Progenitor cell of endocrine pancreas (in vitro differentiated cells): ENCODE data around the gene DBF4B. TPM values are rescaled to one million over a fixed set of nuclear protein-coding genes. Genes with fewer than 3 reads are reported as not detected.
"Not testable (repeated sequence)": the region's sequence is repeated elsewhere in the genome, so short reads cannot be mapped to it uniquely, and the experiment has no call there.

Source experiments
- DNase-seq: peaks from one replicate; pipeline ENCODE4 v3.0.0; 2021; ENCODE audit warnings: low spot score; ENCODE audit not compliant: unreplicated experiment
- H3K27ac Mint-ChIP-seq: 2 replicates; pipeline ENCODE4 v1.8.0; 2021; ENCODE audit warnings: mild to moderate bottlenecking, moderate library complexity, mixed read lengths
- H3K27me3 Mint-ChIP-seq: 2 replicates; pipeline ENCODE4 v1.8.0; 2021; ENCODE audit warnings: mixed read lengths
- H3K36me3 Mint-ChIP-seq: 2 replicates; pipeline ENCODE4 v1.8.0; 2022; ENCODE audit warnings: mixed read lengths; ENCODE audit not compliant: insufficient read depth
- H3K4me1 Mint-ChIP-seq: 2 replicates; pipeline ENCODE4 v1.8.0; 2021; ENCODE audit warnings: low read depth, mixed read lengths
- H3K4me3 Mint-ChIP-seq: 2 replicates; pipeline ENCODE4 v1.8.0; 2021; ENCODE audit warnings: low read depth, mild to moderate bottlenecking, moderate library complexity, mixed read lengths
- H3K9me3 Mint-ChIP-seq: 2 replicates; pipeline ENCODE4 v1.8.0; 2021; ENCODE audit warnings: low read depth, mixed read lengths
- total RNA-seq: library from RNA; stranded (reverse); gene quantifications from 2 replicates; pipeline ENCODE4 v1.2.1, GENCODE V29; 2021
- TF ChIP-seq, protein P1 (sequence below): fragments of 200-600 bp; sonication (generic); IDR thresholded peaks from one replicate; pipeline ENCODE4 v1.5.0; 2021; ENCODE audit warnings: antibody characterized with exemption, mild to moderate bottlenecking; ENCODE audit not compliant: unreplicated experiment

DBF4B gene
- total RNA-seq, 1 donor from 2014 or later, result 27.2 TPM

DNA sequence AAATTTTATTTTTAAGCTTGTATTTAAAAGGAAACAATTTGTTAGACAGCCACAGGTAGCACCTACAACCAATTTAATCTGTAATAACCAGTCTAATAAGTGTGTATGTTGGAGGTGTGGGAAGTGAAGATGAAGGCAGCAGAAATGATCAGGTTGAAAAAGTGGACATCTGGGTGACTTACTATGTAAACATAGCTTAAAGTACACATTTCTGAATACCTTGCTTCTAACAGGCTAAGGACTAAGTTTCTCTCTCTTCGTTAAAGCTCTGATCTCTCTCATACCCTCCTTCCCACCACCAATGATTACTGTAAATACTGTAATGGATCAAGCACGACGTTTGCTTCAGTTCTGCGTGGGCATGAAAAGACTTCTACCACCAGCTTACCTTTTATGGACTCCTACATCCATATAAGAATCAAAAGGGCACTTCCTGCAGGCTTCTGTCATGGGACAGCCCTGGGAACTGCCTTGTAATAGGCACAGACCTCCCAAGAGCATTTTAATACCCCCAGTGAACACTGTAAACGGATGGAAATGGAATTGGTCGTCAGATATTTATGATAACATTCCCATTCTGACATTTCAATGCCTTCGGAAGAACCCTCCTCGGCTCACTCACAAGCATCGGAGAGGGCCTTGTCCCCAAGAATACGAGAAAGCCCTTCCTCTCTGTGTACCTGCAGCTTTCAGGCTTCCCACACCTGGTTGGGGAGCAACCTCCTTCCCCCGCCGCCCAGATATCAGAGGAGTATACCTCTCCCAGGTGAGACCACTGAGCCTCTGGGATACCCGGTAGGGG is 19.6 kb upstream of the DBF4B start:
- Mint-ChIP-seq H3K4me3 (peak overlapping the region; percentile 98), H3K36me3 (peaks cover 4% of the 10 kb centered on the region), H3K4me1 (peaks cover 8% of the 10 kb centered on the region), H3K27ac (peak overlapping the region; percentile 98), H3K9me3 (no peaks in the 10 kb centered on the region), H3K27me3 (no peaks in the 10 kb centered on the region)
- TF ChIP-seq, protein P1, sequence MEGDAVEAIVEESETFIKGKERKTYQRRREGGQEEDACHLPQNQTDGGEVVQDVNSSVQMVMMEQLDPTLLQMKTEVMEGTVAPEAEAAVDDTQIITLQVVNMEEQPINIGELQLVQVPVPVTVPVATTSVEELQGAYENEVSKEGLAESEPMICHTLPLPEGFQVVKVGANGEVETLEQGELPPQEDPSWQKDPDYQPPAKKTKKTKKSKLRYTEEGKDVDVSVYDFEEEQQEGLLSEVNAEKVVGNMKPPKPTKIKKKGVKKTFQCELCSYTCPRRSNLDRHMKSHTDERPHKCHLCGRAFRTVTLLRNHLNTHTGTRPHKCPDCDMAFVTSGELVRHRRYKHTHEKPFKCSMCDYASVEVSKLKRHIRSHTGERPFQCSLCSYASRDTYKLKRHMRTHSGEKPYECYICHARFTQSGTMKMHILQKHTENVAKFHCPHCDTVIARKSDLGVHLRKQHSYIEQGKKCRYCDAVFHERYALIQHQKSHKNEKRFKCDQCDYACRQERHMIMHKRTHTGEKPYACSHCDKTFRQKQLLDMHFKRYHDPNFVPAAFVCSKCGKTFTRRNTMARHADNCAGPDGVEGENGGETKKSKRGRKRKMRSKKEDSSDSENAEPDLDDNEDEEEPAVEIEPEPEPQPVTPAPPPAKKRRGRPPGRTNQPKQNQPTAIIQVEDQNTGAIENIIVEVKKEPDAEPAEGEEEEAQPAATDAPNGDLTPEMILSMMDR, result no peak
- peak; percentile 17 for DNase-seq

DNA sequence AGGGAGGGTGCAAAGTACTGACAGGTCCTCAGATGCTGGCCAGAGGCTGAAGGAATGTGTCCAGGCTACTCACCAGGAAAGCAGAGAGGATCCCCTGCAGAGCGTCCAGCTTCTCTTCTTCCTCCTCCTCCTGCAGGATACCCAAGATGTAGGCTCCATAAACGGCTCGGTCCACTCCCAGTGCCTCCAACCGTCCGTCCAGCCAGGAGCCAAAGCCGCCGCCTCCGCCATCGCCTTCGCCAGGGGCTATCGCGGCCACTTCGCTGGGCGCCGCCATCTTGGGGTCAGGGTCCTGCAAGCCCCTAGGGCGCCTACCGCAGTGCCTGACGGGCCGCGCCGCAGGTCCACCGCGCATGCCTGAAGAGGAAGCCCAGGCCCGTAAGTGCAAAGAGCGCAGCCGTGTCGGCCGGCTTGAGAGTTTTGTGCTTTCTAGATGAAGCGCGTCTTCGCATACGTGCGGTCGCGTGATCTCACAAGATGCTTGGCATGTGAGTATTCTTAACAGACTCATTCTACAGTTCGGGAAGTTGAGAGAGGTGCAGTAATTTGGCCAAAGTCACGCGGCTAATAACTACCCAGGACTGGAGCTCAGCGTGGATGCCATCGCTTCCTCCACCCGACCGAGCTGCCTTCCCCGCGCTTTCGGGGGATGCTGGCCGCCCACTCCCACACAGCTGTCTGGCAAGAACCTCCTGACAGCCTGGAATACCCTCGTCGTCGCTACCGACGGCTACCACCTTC is 18.8 kb upstream of the DBF4B start, which contains the start of gene CCDC43:
TSS of gene CCDC43 (minus strand) at position 300 of the 741 bp plus-strand sequence. CDS start at position 277, 23 bp downstream.
- Mint-ChIP-seq H3K9me3 (no peaks in the 10 kb centered on the region), H3K36me3 (peaks cover 4% of the 10 kb centered on the region), H3K4me1 (peaks cover 8% of the 10 kb centered on the region), H3K27ac (peak within 1 kb of the TSS; percentile 98), H3K27me3 (no peaks in the 10 kb centered on the region), H3K4me3 (peak within 1 kb of the TSS; percentile 98)
- TF ChIP-seq, protein P1, result no peak
- DNase-seq, result peak; percentile 87

GRCh38 chr17:44690746-44691306 is 17.6 kb upstream of the DBF4B start:
- peak overlapping the region; percentile 54 for H3K4me3 Mint-ChIP-seq
- not testable (repeated sequence) for H3K27ac Mint-ChIP-seq, H3K27me3 Mint-ChIP-seq, H3K4me1 Mint-ChIP-seq, DNase-seq, H3K36me3 Mint-ChIP-seq, H3K9me3 Mint-ChIP-seq

DNA sequence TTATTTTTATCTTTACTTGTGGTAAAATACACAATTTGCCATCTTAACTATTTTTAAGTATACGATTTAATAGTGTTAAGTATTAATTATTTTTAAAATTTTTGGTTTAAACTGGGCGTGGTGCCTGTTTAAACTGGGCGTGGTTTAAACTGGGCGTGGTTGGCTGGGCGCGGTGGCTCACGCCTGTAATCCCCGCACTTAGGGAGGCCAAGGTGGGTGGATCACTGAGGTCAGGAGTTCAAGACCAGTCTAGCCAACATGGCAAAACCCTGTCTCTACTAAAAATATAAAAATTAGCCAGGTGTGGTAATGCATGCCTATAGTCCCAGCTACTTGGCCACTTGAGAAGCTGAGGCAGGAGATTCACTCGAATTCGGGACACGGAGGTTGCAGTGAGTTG is 14.9 kb upstream of the DBF4B start:
- no peak for DNase-seq
- Mint-ChIP-seq H3K36me3 (no peaks in the 10 kb centered on the region), H3K27me3 (no peaks in the 10 kb centered on the region), H3K4me3 (no peak overlapping the region), H3K27ac (no peak overlapping the region), H3K9me3 (no peaks in the 10 kb centered on the region), H3K4me1 (peaks cover 7% of the 10 kb centered on the region)
- TF ChIP-seq, protein P1, result no peak

DNA sequence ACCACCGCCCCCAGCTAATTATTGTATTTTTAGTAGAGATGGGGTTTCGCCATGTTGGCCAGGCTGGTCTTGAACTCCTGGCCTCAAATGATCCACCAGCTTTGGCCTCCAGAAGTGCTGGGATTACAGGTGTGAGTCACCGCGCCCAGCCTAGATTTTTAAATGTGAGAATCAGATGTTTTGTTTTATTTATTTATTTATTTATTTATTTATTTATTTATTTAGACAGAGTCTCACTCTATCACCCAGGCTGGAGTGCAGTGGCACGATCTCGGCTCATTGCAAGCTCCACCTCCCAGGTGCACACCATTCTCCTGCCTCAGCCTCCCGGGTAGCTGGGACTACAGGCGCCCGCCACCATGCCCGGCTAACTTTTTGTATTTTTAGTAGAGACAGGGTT is 8.2 kb upstream of the DBF4B start:
- H3K9me3 Mint-ChIP-seq, H3K27ac Mint-ChIP-seq, H3K36me3 Mint-ChIP-seq, DNase-seq, H3K4me1 Mint-ChIP-seq, H3K27me3 Mint-ChIP-seq, H3K4me3 Mint-ChIP-seq: not testable (repeated sequence)

DNA sequence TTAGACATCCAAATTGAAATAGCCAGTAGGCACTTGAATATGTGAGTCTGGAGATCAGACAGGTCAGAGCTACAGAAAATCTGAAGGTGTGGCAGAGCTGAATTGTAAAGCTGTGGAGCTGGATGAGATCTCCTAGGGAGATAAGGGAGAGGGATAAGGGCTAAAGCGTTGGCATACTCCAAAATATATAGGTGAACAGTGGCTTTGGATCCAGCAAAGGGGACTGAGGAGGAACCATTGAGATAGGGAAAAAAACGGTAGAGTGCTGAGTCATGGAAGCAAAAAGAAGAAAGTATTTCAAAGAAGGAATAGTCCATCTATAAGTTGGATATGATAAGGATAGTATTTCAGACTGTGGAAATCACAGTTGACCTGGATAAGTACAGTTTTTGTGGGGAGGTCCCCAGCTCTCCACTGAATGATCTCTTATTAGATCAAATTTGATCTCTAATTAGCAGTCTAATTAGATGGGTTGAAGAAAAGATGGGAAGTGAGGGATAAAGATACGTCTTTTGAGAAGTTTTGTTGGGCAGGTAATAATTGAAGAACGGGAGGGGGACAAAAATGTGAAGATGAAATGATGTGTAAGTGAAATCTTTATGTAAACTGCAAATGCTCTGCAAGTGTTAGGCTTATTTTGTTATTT is 587 bp upstream of the DBF4B start:
- H3K36me3 Mint-ChIP-seq, result no peaks in the 10 kb centered on the region
- peaks cover 4% of the 10 kb centered on the region for H3K4me1 Mint-ChIP-seq
- no peak for DNase-seq
- TF ChIP-seq, protein P1, result no peak
- H3K27ac Mint-ChIP-seq, result no peak overlapping the region
- H3K9me3 Mint-ChIP-seq, result no peaks in the 10 kb centered on the region
- H3K4me3 Mint-ChIP-seq, result no peak overlapping the region
- H3K27me3 Mint-ChIP-seq, result peaks cover 2% of the 10 kb centered on the region
